CD14-positive monocyte (primary cell): Measurements from ENCODE around the gene PADI6. TPM values are rescaled to one million over a fixed set of nuclear protein-coding genes. Genes with fewer than 3 reads are reported as not detected.

Source experiments
- DNase-seq, 3 donors: peaks; one replicate each; pipeline ENCODE4 v3.0.0-alpha.2; 2011 to 2022
- H2AFZ ChIP-seq: 2 replicates; pipeline ENCODE4 v1.6.0; 2012; ENCODE audit warnings: mild to moderate bottlenecking, low read depth, low read length, inconsistent platforms; ENCODE audit not compliant: insufficient read depth, poor library complexity, severe bottlenecking
- H3K27ac ChIP-seq, 2 donors: 1 replicate in 1 of 2; 2 replicates in 1 of 2; pipeline ENCODE4 v1.5.1; 2012 to 2013; ENCODE audit warnings: low read length in 2 of 2, control low read depth in 1 of 2, inconsistent platforms in 1 of 2, low read depth in 1 of 2, mild to moderate bottlenecking in 1 of 2
- H3K27me3 ChIP-seq, 2 donors: one replicate each; pipeline versions ENCODE4 v1.6.0 to v1.6.1; 2011 to 2013; ENCODE audit warnings: low read length in 2 of 2; ENCODE audit not compliant: control insufficient read depth in 2 of 2, insufficient read depth in 2 of 2
- H3K36me3 ChIP-seq, 2 donors: replicated peaks in 1 of 2; 1 replicate in 1 of 2; 2 replicates in 1 of 2; pipeline versions ENCODE4 v1.5.1 to v1.6.1; 2012 to 2013; ENCODE audit warnings: low read length in 2 of 2, control low read depth in 1 of 2, inconsistent platforms in 1 of 2, mild to moderate bottlenecking in 1 of 2; ENCODE audit not compliant: insufficient read depth in 2 of 2, control insufficient read depth in 1 of 2
- H3K4me1 ChIP-seq, 2 donors: 1 replicate in 1 of 2; 2 replicates in 1 of 2; pipeline versions ENCODE4 v1.5.1 to v1.6.1; 2012 to 2013; ENCODE audit warnings: low read length in 2 of 2, control low read depth in 1 of 2, inconsistent platforms in 1 of 2, mild to moderate bottlenecking in 1 of 2, moderate library complexity in 1 of 2; ENCODE audit not compliant: insufficient read depth in 2 of 2, control insufficient read depth in 1 of 2
- H3K4me2 ChIP-seq: replicated peaks from 2 replicates; pipeline ENCODE3; 2012; ENCODE audit warnings: low read length, moderate library complexity, mild to moderate bottlenecking; ENCODE audit not compliant: poor library complexity, severe bottlenecking; ENCODE audit errors: extremely low read depth
- H3K4me3 ChIP-seq, 3 experiments: fragments of 200-600 bp in 1 of 3; sonication (generic) in 1 of 3; replicated peaks in 1 of 3; 1 replicate in 2 of 3; 2 replicates in 1 of 3; pipeline ENCODE4 v1.5.1; 2011 to 2013; ENCODE audit warnings: low read length in 3 of 3, mild to moderate bottlenecking in 3 of 3, control low read depth in 2 of 3, low read depth in 2 of 3, inconsistent platforms in 1 of 3, moderate library complexity in 1 of 3
- H3K79me2 ChIP-seq: 2 replicates; pipeline ENCODE4 v1.6.0; 2012; ENCODE audit warnings: mild to moderate bottlenecking, control low read depth, inconsistent platforms, low read length, moderate library complexity; ENCODE audit not compliant: insufficient read depth
- H3K9ac ChIP-seq: 2 replicates; pipeline ENCODE4 v1.6.0; 2017; ENCODE audit warnings: low read length, mild to moderate bottlenecking; ENCODE audit not compliant: insufficient read depth, poor library complexity, severe bottlenecking
- H3K9me3 ChIP-seq, 2 donors: replicated peaks in 1 of 2; 1 replicate in 1 of 2; 2 replicates in 1 of 2; pipeline versions ENCODE4 v1.5.1 to v1.6.1; 2012 to 2013; ENCODE audit warnings: low read length in 2 of 2, control low read depth in 1 of 2; ENCODE audit not compliant: control insufficient read depth in 1 of 2, insufficient read depth in 1 of 2
- H4K20me1 ChIP-seq: 2 replicates; pipeline ENCODE4 v1.6.0; 2012; ENCODE audit warnings: mild to moderate bottlenecking, low read length, control low read depth, moderate library complexity; ENCODE audit not compliant: insufficient read depth
- H3K27ac Mint-ChIP-seq, 7 donors: one replicate each; pipeline ENCODE4 v1.8.0; 2020; ENCODE audit warnings: mild to moderate bottlenecking in 7 of 7, mixed read lengths in 7 of 7, moderate library complexity in 6 of 7, inconsistent platforms in 2 of 7
- H3K27me3 Mint-ChIP-seq, 3 donors: one replicate each; pipeline ENCODE4 v1.8.0; 2021 to 2022; ENCODE audit warnings: low read depth in 3 of 3, mild to moderate bottlenecking in 3 of 3, mixed read lengths in 3 of 3, moderate library complexity in 3 of 3, inconsistent platforms in 1 of 3
- H3K36me3 Mint-ChIP-seq, 2 donors: one replicate each; pipeline ENCODE4 v1.8.0; 2020; ENCODE audit warnings: mixed read lengths in 2 of 2, inconsistent platforms in 1 of 2, mild to moderate bottlenecking in 1 of 2
- H3K4me1 Mint-ChIP-seq: one replicate; pipeline ENCODE4 v1.8.0; 2020; ENCODE audit warnings: mild to moderate bottlenecking, mixed read lengths
- H3K4me3 Mint-ChIP-seq, 2 donors: one replicate each; pipeline ENCODE4 v1.8.0; 2020; ENCODE audit warnings: mild to moderate bottlenecking in 2 of 2, mixed read lengths in 2 of 2, moderate library complexity in 1 of 2
- H3K9me3 Mint-ChIP-seq, 7 donors: one replicate each; pipeline ENCODE4 v1.8.0; 2020 to 2022; ENCODE audit warnings: mixed read lengths in 7 of 7, mild to moderate bottlenecking in 6 of 7, moderate library complexity in 6 of 7, inconsistent platforms in 2 of 7
- CTCF ChIP-seq: fragments of 200-600 bp; IDR thresholded peaks from one replicate; pipeline ENCODE4 v1.8.0; 2022; ENCODE audit warnings: antibody characterized with exemption, mild to moderate bottlenecking
- WGBS: methylation state at CpG from one replicate; pipeline ENCODE4 v1.1.5; 2013; ENCODE audit warnings: missing lambda C conversion rate; ENCODE audit not compliant: insufficient coverage; 5-methylcytosine and 5-hydroxymethylcytosine counted together
- intact Hi-C, 2 donors: fragments of 100-400 bp; cut with micrococcal nuclease; formaldehyde crosslinking; loops; one replicate each; pipeline versions ENCODE4 v1.15.0 to v1.15.1; 2023
- polyA plus RNA-seq, 3 donors: library from polyadenylated mRNA; depleted of rRNA in 1 of 3; unstranded in 2 of 3; stranded (reverse) in 1 of 3; fragments of 300-500 nt in 2 of 3; fragments of >200 nt in 1 of 3; fragmentation: Illumina TruSeq in 2 of 3; gene quantifications; 1 replicate in 2 of 3; 2 replicates in 1 of 3; pipeline ENCODE4 v1.2.3, GENCODE V29; 2012 to 2021

Gene PADI6
- polyA plus RNA-seq, 3 donors: 0.66 to 0.83 (median 0.78) TPM

GRCh38 chr1:17350928-17351446, 21.0 kb upstream of the PADI6 start:
- peaks cover 83 to 98% of the 10 kb centered on the region in 2 donors for H3K36me3 ChIP-seq
- no peak overlapping the region for H3K4me3 ChIP-seq
- H3K79me2 ChIP-seq: no peaks in the 10 kb centered on the region
- no peak for TF ChIP-seq CTCF
- H3K4me1 ChIP-seq: peaks cover 0 to 8% of the 10 kb centered on the region in 2 donors
- H3K27ac Mint-ChIP-seq: no peak overlapping the region
- no peak overlapping the region for H2AFZ ChIP-seq
- H3K4me1 Mint-ChIP-seq: peaks cover 5% of the 10 kb centered on the region
- H3K4me2 ChIP-seq: no peak overlapping the region
- no peak overlapping the region for H3K27ac ChIP-seq
- H4K20me1 ChIP-seq: peaks cover 36% of the 10 kb centered on the region
- no peak overlapping the region for H3K9ac ChIP-seq
- no peak for DNase-seq
- peaks cover 0 to 4% (median 1%) of the 10 kb centered on the region in 3 donors for H3K27me3 Mint-ChIP-seq
- peaks cover 0 to 1% (median 0%) of the 10 kb centered on the region in 7 donors for H3K9me3 Mint-ChIP-seq
- peaks cover 93 to 99% of the 10 kb centered on the region in 2 donors for H3K36me3 Mint-ChIP-seq
- no peaks in the 10 kb centered on the region for H3K9me3 ChIP-seq
- no peaks in the 10 kb centered on the region for H3K27me3 ChIP-seq
- intact Hi-C loops: no loop called here
- H3K4me3 Mint-ChIP-seq: no peak overlapping the region
- 100% methylated on average over 2 of the region's 7 CpGs for WGBS

GRCh38 chr1:17351598-17352324, 20.2 kb upstream of the PADI6 start:
- no peaks in the 10 kb centered on the region for H3K27me3 ChIP-seq
- H3K4me3 ChIP-seq: no peak overlapping the region
- no peak for DNase-seq
- H3K27me3 Mint-ChIP-seq: peaks cover 0 to 4% (median 1%) of the 10 kb centered on the region in 3 donors
- H3K27ac Mint-ChIP-seq: peak overlapping the region in 6 of 7 donors; percentile 0 to 81 (median 39)
- H3K9ac ChIP-seq: no peak overlapping the region
- H3K9me3 Mint-ChIP-seq: peaks cover 0 to under 1% (median 0%) of the 10 kb centered on the region in 7 donors
- WGBS: 91% methylated on average over 6 of the region's 8 CpGs
- H3K4me1 ChIP-seq: peaks cover 0 to 8% of the 10 kb centered on the region in 2 donors
- H3K4me1 Mint-ChIP-seq: peaks cover 5% of the 10 kb centered on the region
- H3K27ac ChIP-seq: no peak overlapping the region
- H3K4me3 Mint-ChIP-seq: no peak overlapping the region
- intact Hi-C loops: no loop called here
- peaks cover 83 to 98% of the 10 kb centered on the region in 2 donors for H3K36me3 ChIP-seq
- no peak overlapping the region for H3K4me2 ChIP-seq
- H3K79me2 ChIP-seq: no peaks in the 10 kb centered on the region
- no peak overlapping the region for H2AFZ ChIP-seq
- peaks cover 93 to 99% of the 10 kb centered on the region in 2 donors for H3K36me3 Mint-ChIP-seq
- peaks cover 42% of the 10 kb centered on the region for H4K20me1 ChIP-seq
- H3K9me3 ChIP-seq: no peaks in the 10 kb centered on the region
- no peak for TF ChIP-seq CTCF
